Body of pancreas (tissue), 4 donors: ENCODE data around the gene TTC23L. TPM values are rescaled to one million over a fixed set of nuclear protein-coding genes. Genes with fewer than 3 reads are reported as not detected.

ENCODE experiments used
- ATAC-seq: fragments of 150-250 bp; one replicate; pipeline ENCODE4 v1.9.1; 2016
- DNase-seq, 4 donors: peaks; one replicate each; pipeline ENCODE4 v3.0.0-alpha.2; 2019
- H3K27ac ChIP-seq, 4 donors: fragments of 200-600 bp; sonication (generic); 1 replicate in 3 of 4; 2 replicates in 1 of 4; pipeline versions ENCODE4 v1.5.1 to v1.6.1; 2016 to 2019; ENCODE audit warnings: mild to moderate bottlenecking in 1 of 4, mixed read lengths in 1 of 4, moderate library complexity in 1 of 4
- H3K27me3 ChIP-seq, 2 donors: fragments of 200-600 bp; sonication (generic); one replicate each; pipeline ENCODE4 v1.6.0; 2016; ENCODE audit warnings: mild to moderate bottlenecking in 1 of 2
- H3K36me3 ChIP-seq, 2 donors: fragments of 200-600 bp; sonication (generic); replicated peaks in 1 of 2; 2 replicates each; pipeline ENCODE4 v1.5.1; 2016; ENCODE audit warnings: low read depth in 2 of 2; ENCODE audit not compliant: insufficient read depth in 1 of 2
- H3K4me1 ChIP-seq: fragments of 200-600 bp; sonication (generic); one replicate; pipeline ENCODE4 v1.6.0; 2016
- H3K4me3 ChIP-seq, 2 donors: fragments of 200-600 bp; sonication (generic); 1 replicate in 1 of 2; 2 replicates in 1 of 2; pipeline ENCODE4 v1.5.1; 2016 to 2019
- H3K9me3 ChIP-seq, 3 donors: fragments of 200-600 bp; sonication (generic); 1 replicate in 2 of 3; 2 replicates in 1 of 3; pipeline ENCODE4 v1.5.1; 2016
- POLR2A ChIP-seq, 3 donors: fragments of 450-650 bp; IDR thresholded peaks; one replicate each; pipeline ENCODE4 v1.6.1; 2016; ENCODE audit warnings: antibody characterized with exemption in 3 of 3, mild to moderate bottlenecking in 2 of 3
- WGBS, 2 donors: methylation state at CpG; one replicate each; pipeline ENCODE4 v1.1.5; 2017; 5-methylcytosine and 5-hydroxymethylcytosine counted together
- intact Hi-C: fragments of 100-400 bp; cut with DNase I; formaldehyde crosslinking; loops from one replicate; pipeline ENCODE4 v1.15.1; 2023
- total RNA-seq, 2 donors: library from RNA; depleted of rRNA; stranded (reverse); fragments of >200 nt; gene quantifications; one replicate each; pipeline ENCODE4 v1.1.0, GENCODE V29; 2016
- TF ChIP-seq, protein P1 (sequence below), 7 experiments: fragments of 450-650 bp in 4 of 7; fragments of 200-600 bp in 3 of 7; sonication (generic) in 3 of 7; IDR thresholded peaks; one replicate each; pipeline ENCODE4 v1.5.1; 2016 to 2019; ENCODE audit warnings: antibody characterized with exemption in 7 of 7

The TTC23L gene
- total RNA-seq, 2 donors from 2014 or later = 1.3 TPM; not detected in 1

DNA sequence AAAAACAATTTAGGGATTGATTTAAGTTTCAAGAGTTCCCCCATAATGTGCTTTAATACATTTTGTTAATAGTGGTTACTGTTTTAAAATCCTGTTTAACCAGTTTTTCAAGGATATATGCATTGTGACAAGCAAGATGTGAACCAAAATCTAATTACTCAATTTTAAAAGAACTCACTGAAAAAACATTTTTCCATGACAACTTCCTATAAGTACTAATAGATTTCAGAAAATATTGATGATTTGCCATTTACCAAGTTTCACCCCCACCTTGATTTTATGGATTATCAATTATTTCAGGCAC is 85.5 kb downstream of the TTC23L start:
- Histone ChIP-seq H3K36me3 (peaks cover 5 to 21% of the 10 kb centered on the region in 2 donors), H3K27ac (peak overlapping the region in 1 of 4 donors; percentile 35), H3K27me3 (no peaks in the 10 kb centered on the region), H3K9me3 (no peaks in the 10 kb centered on the region), H3K4me3 (no peak overlapping the region), H3K4me1 (peaks cover 14% of the 10 kb centered on the region)
- DNase-seq = no peak
- intact Hi-C loops = no loop called here
- TF ChIP-seq POLR2A (IDR thresholded peaks at IDR 0.05) = no peak
- TF ChIP-seq, protein P1, sequence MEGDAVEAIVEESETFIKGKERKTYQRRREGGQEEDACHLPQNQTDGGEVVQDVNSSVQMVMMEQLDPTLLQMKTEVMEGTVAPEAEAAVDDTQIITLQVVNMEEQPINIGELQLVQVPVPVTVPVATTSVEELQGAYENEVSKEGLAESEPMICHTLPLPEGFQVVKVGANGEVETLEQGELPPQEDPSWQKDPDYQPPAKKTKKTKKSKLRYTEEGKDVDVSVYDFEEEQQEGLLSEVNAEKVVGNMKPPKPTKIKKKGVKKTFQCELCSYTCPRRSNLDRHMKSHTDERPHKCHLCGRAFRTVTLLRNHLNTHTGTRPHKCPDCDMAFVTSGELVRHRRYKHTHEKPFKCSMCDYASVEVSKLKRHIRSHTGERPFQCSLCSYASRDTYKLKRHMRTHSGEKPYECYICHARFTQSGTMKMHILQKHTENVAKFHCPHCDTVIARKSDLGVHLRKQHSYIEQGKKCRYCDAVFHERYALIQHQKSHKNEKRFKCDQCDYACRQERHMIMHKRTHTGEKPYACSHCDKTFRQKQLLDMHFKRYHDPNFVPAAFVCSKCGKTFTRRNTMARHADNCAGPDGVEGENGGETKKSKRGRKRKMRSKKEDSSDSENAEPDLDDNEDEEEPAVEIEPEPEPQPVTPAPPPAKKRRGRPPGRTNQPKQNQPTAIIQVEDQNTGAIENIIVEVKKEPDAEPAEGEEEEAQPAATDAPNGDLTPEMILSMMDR (IDR thresholded peaks at IDR 0.05) = no peak
- no peak for ATAC-seq

DNA sequence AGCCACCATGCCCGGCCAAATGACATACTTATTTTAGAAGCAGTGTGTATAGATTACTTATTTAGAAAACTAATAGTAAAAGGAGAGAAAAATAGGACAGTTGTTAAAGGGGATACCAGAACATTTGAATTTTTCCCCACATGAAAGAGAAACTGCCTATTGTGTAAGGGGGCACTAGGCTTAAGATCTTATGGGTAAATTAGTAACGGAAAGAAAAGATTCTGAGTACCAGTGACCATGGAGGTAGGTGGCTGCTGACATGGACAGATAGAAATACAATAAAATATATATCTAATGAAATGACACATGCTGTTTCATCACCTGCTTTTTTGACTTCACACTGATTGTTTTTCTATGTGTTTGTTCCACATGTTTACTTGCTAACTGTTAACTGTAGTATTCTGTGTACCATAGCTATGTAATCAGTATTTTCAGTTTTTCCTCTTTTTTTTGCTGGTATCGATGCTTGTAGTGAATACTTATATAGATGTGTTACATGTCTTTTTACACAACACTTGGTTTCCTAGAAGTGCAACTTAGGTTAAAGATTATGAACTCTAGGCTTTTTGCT is 87.4 kb downstream of the TTC23L start:
- H3K4me3 ChIP-seq = no peak overlapping the region
- H3K36me3 ChIP-seq = peaks cover 5 to 21% of the 10 kb centered on the region in 2 donors
- TF ChIP-seq POLR2A (IDR thresholded peaks at IDR 0.05) = no peak
- TF ChIP-seq, protein P1 (IDR thresholded peaks at IDR 0.05) = no peak
- no peak for DNase-seq
- peaks cover 24% of the 10 kb centered on the region for H3K4me1 ChIP-seq
- no peak for ATAC-seq
- no peaks in the 10 kb centered on the region for H3K9me3 ChIP-seq
- H3K27ac ChIP-seq = no peak overlapping the region
- 77 to 90% methylated on average over 3 of the region's 3 CpGs for WGBS, 2 donors
- intact Hi-C loops = no loop called here
- no peaks in the 10 kb centered on the region for H3K27me3 ChIP-seq

DNA sequence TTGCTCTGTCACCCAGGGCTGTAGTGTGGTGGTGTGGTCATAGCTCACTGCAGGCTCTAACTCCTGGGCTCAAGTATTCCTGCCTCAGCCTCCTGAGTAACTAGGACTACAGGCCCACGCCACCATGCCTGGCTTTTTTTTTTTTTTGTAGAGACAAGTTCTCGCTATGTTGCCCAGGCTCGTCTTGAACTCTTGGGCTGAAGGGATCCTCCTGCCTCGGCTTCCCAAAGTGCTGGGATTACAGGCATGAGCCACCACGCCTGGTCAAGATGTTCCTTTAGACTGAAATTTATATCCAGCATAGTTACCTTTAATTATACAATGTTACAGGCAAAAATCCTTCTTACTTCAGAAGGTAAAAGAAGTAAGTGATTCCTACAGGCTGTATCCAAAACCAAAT is 88.8 kb downstream of the TTC23L start:
- H3K27ac ChIP-seq = no peak overlapping the region
- WGBS, 2 donors = 92 to 97% methylated on average over 5 of the region's 5 CpGs
- H3K9me3 ChIP-seq = no peaks in the 10 kb centered on the region
- intact Hi-C loops = no loop called here
- no peaks in the 10 kb centered on the region for H3K27me3 ChIP-seq
- H3K36me3 ChIP-seq = peaks cover 5 to 14% of the 10 kb centered on the region in 2 donors
- no peak for TF ChIP-seq POLR2A (IDR thresholded peaks at IDR 0.05)
- TF ChIP-seq, protein P1 (IDR thresholded peaks at IDR 0.05) = no peak
- H3K4me3 ChIP-seq = no peak overlapping the region
- peaks cover 37% of the 10 kb centered on the region for H3K4me1 ChIP-seq
- ATAC-seq = no peak
- DNase-seq = no peak

DNA sequence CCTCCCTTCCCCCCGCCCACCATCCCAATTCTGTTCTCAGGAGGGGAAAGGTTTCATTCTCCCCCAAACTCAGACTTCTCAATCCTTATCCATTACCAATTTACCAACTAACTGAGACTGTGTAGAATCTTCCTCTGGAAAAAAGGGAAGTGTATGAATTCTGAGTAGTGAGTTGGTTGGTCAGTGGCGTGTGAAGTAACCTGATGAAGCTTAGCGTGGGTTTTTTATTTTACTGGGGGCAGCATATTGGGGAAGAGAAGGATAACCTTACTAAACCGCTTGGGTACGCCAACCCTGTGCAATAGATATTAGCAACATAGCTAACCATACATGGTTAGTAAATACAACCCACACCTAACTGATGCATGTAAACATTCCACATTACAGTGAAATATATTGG is 89.3 kb downstream of the TTC23L start:
- intact Hi-C loops = no loop called here
- Histone ChIP-seq H3K4me1 (peaks cover 37% of the 10 kb centered on the region), H3K4me3 (no peak overlapping the region), H3K36me3 (peaks cover 5 to 10% of the 10 kb centered on the region in 2 donors), H3K27me3 (no peaks in the 10 kb centered on the region), H3K9me3 (no peaks in the 10 kb centered on the region), H3K27ac (no peak overlapping the region)
- DNase-seq (no peak), ATAC-seq (no peak)
- TF ChIP-seq POLR2A (IDR thresholded peaks at IDR 0.05) = no peak
- TF ChIP-seq, protein P1 (IDR thresholded peaks at IDR 0.05) = no peak
- 80 to 89% methylated on average over 5 of the region's 5 CpGs for WGBS, 2 donors

DNA sequence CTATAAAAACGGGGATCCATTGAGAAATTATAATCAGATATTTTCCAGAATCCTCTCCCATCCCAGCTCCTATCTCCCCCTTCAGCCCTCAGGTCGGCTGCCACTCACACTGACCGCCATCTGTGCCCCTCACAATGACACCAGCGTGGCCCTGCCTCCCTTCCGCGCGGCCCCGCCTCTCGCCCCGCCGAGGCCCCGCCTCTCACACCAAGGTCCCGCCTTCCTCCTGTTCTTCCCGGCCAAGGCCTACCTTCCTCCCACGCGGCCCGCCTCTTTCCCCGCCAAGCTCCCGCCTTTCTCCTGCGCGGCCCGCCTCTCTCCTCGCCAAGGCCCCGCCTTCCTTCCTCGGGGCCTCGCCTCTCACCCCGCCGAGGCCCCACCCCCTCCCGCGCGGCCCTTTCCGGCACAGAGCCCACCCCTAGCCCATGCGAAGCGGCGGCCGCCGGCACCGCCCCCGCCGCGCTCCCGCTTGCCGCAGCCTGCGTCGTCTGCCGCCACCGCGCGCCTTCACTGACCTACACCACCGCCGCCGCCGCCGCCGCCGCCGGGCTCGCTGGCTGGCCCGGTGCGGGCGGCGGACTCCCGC is 90.3 kb downstream of the TTC23L start, which contains the start of gene DNAJC21:
Gene DNAJC21 (plus strand): TSS at position 426 of the 586 bp plus-strand sequence. CDS start 261 bp downstream, outside the sequence.
- peak within 1 kb of the TSS; percentile 61 to 82 for H3K4me3 ChIP-seq
- WGBS, 2 donors = 1% methylated on average over 34 to 35 of the region's 63 CpGs
- peak within 1 kb of the TSS; percentile 92 to 96 (median 96) for H3K27ac ChIP-seq
- no peak for TF ChIP-seq POLR2A (IDR thresholded peaks at IDR 0.05)
- ATAC-seq = peak; percentile 92
- peak; percentile 98 for DNase-seq
- H3K9me3 ChIP-seq = no peaks in the 10 kb centered on the region
- intact Hi-C loops = no loop called here
- no peaks in the 10 kb centered on the region for H3K27me3 ChIP-seq
- H3K4me1 ChIP-seq = peaks cover 28% of the 10 kb centered on the region
- H3K36me3 ChIP-seq = peaks cover 5 to 9% of the 10 kb centered on the region in 2 donors
